SK-N-SH treated with all-trans-retinoic acid at 6 μM for 48 hours (cell line): Measurements from ENCODE around the gene ASTN2.

Source experiments
- ATAC-seq: fragments of 200-7000 bp; cut with Tn5 transposase; 3 replicates; pipeline ENCODE4 v1.9.1; 2020; ENCODE audit warnings: mild to moderate bottlenecking, moderate library complexity
- BACH2 ChIP-seq: fragments of 250-450 bp; sonication (Bioruptor Pico); IDR thresholded peaks from 2 replicates; pipeline ENCODE4 v1.9.0; 2021; ENCODE audit warnings: mild to moderate bottlenecking, borderline replicate concordance
- CREB5 ChIP-seq: fragments of 250-450 bp; sonication (Bioruptor Pico); IDR thresholded peaks from 2 replicates; pipeline ENCODE4 v1.5.1; 2020; ENCODE audit warnings: low read depth, mild to moderate bottlenecking, moderate library complexity
- CSRNP3 ChIP-seq: fragments of 250-450 bp; sonication (Bioruptor Pico); IDR thresholded peaks from 2 replicates; pipeline ENCODE4 v1.5.1; 2021; ENCODE audit warnings: mild to moderate bottlenecking, moderate library complexity
- ESRRG ChIP-seq: fragments of 250-450 bp; sonication (Bioruptor Pico); IDR thresholded peaks from 2 replicates; pipeline ENCODE4 v1.6.1; 2021; ENCODE audit warnings: mild to moderate bottlenecking
- GLIS3 ChIP-seq: fragments of 250-450 bp; sonication (Bioruptor Pico); IDR thresholded peaks from 2 replicates; pipeline ENCODE4 v1.5.0; 2020; ENCODE audit warnings: mild to moderate bottlenecking, moderate library complexity
- ISL1 ChIP-seq: fragments of 250-450 bp; sonication (Bioruptor Pico); IDR thresholded peaks from 2 replicates; pipeline ENCODE4 v2.1.2; 2022; ENCODE audit warnings: mild to moderate bottlenecking, moderate library complexity
- OSR1 ChIP-seq: fragments of 250-450 bp; sonication (Bioruptor Pico); IDR thresholded peaks from 2 replicates; pipeline ENCODE4 v1.8.0; 2022; ENCODE audit warnings: moderate library complexity, mild to moderate bottlenecking, inconsistent platforms
- POU6F1 ChIP-seq: fragments of 250-450 bp; sonication (Bioruptor Pico); IDR thresholded peaks from 2 replicates; pipeline ENCODE4 v1.8.0; 2021; ENCODE audit warnings: low read depth, mild to moderate bottlenecking, moderate library complexity, borderline replicate concordance
- PPARA ChIP-seq: fragments of 250-450 bp; sonication (Bioruptor Pico); IDR thresholded peaks from 2 replicates; pipeline ENCODE4 v1.5.0; 2020; ENCODE audit warnings: mild to moderate bottlenecking, borderline replicate concordance
- RARB ChIP-seq: fragments of 250-450 bp; sonication (Bioruptor Pico); IDR thresholded peaks from 2 replicates; pipeline ENCODE4 v1.8.0; 2021; ENCODE audit warnings: mild to moderate bottlenecking, moderate library complexity
- SNAI2 ChIP-seq: fragments of 250-450 bp; sonication (Bioruptor Pico); IDR thresholded peaks from 2 replicates; pipeline ENCODE4 v1.5.0; 2020; ENCODE audit warnings: mild to moderate bottlenecking, moderate library complexity
- TCF4 ChIP-seq: fragments of 250-450 bp; sonication (Bioruptor Pico); IDR thresholded peaks from 2 replicates; pipeline ENCODE4 v1.8.0; 2021; ENCODE audit warnings: mild to moderate bottlenecking, moderate library complexity, borderline replicate concordance
- TOX ChIP-seq: fragments of 250-450 bp; sonication (Bioruptor Pico); IDR thresholded peaks from 2 replicates; pipeline ENCODE4 v1.8.0; 2021; ENCODE audit warnings: mild to moderate bottlenecking, moderate library complexity, borderline replicate concordance
- TSHZ2 ChIP-seq: fragments of 250-450 bp; sonication (Bioruptor Pico); IDR thresholded peaks from 2 replicates; pipeline ENCODE4 v1.5.0; 2020; ENCODE audit warnings: mild to moderate bottlenecking, moderate library complexity
- ZC3H10 ChIP-seq: fragments of 250-450 bp; sonication (Bioruptor Pico); IDR thresholded peaks from 2 replicates; pipeline ENCODE4 v1.5.1; 2021; ENCODE audit warnings: mild to moderate bottlenecking, moderate library complexity
- ZFP3 ChIP-seq: fragments of 250-450 bp; sonication (Bioruptor Pico); IDR thresholded peaks from 2 replicates; pipeline ENCODE4 v1.5.0; 2020; ENCODE audit warnings: mild to moderate bottlenecking, moderate library complexity
- ZFP30 ChIP-seq: fragments of 450-650 bp; formaldehyde crosslinking; IDR thresholded peaks from 2 replicates; pipeline ENCODE4 v1.5.0; 2022; ENCODE audit warnings: mild to moderate bottlenecking, moderate library complexity
- ZNF565 ChIP-seq: fragments of 450-650 bp; formaldehyde crosslinking; conservative IDR thresholded peaks from 2 replicates; pipeline ENCODE4 v1.5.0; 2020; ENCODE audit warnings: low read depth, mild to moderate bottlenecking, moderate library complexity
- ZNF70 ChIP-seq: fragments of 450-650 bp; formaldehyde crosslinking; IDR thresholded peaks from 2 replicates; pipeline ENCODE4 v1.5.0; 2020; ENCODE audit warnings: mild to moderate bottlenecking, moderate library complexity
- ZNF8 ChIP-seq: fragments of 450-650 bp; formaldehyde crosslinking; IDR thresholded peaks from 2 replicates; pipeline ENCODE4 v1.5.0; 2020; ENCODE audit warnings: mild to moderate bottlenecking, moderate library complexity

The ASTN2 gene

GRCh38 chr9:116381350-116381749 is 1033.5 kb downstream of the ASTN2 start:
- ATAC-seq, result no peak
- TF ChIP-seq TCF4 (no peak), TSHZ2 (no peak), GLIS3 (CRISPR knock-in tag) (no peak), BACH2 (no peak), SNAI2 (CRISPR knock-in tag) (no peak), ZNF8 (CRISPR knock-in tag) (no peak), POU6F1 (no peak), TOX (CRISPR knock-in tag) (no peak), ZFP30 (no peak), ZNF70 (CRISPR knock-in tag) (no peak)

- no peak for ATAC-seq
- no peak for TF ChIP-seq CSRNP3
- no peak for TF ChIP-seq ISL1 (CRISPR knock-in tag)
- no peak for TF ChIP-seq GLIS3 (CRISPR knock-in tag)
These were observed 1034.3 kb downstream of the ASTN2 start for GRCh38 chr9:116380496-116380995.

- TF ChIP-seq RARB (CRISPR knock-in tag), result no peak
- TF ChIP-seq BACH2, result no peak
- TF ChIP-seq ZNF565, result no peak
- TF ChIP-seq OSR1, result no peak
- no peak for TF ChIP-seq TCF4
- TF ChIP-seq TOX (CRISPR knock-in tag), result no peak
- TF ChIP-seq CSRNP3, result no peak
- no peak for TF ChIP-seq ZFP30
- no peak for TF ChIP-seq ZNF8 (CRISPR knock-in tag)
- no peak for TF ChIP-seq ZFP3 (CRISPR knock-in tag)
- no peak for TF ChIP-seq PPARA (CRISPR knock-in tag)
- no peak for TF ChIP-seq ISL1 (CRISPR knock-in tag)
- TF ChIP-seq SNAI2 (CRISPR knock-in tag), result no peak
- no peak for ATAC-seq
These were observed 1035.0 kb downstream of the ASTN2 start for GRCh38 chr9:116379821-116380220.

- TF ChIP-seq CSRNP3 (no peak), CREB5 (CRISPR knock-in tag) (no peak), ZC3H10 (CRISPR knock-in tag) (no peak), ISL1 (CRISPR knock-in tag) (no peak), ZNF8 (CRISPR knock-in tag) (no peak), ZNF70 (CRISPR knock-in tag) (no peak), BACH2 (no peak), TOX (CRISPR knock-in tag) (no peak), SNAI2 (CRISPR knock-in tag) (no peak), GLIS3 (CRISPR knock-in tag) (no peak), ESRRG (CRISPR knock-in tag) (no peak), ZNF565 (no peak)
- ATAC-seq, result no peak
These were observed 1036.0 kb downstream of the ASTN2 start for GRCh38 chr9:116378873-116379272.
